GM21390 (cell line): ENCODE data around the gene COQ2.
A peak's percentile ranks its signal among the peaks of the same experiment; 100 is the strongest.
"Not testable (repeated sequence)": the region's sequence is repeated elsewhere in the genome, so short reads cannot be mapped to it uniquely, and the experiment has no call there.

Experiments
- ATAC-seq: cut with Tn5 transposase; IDR thresholded peaks from one replicate; pipeline ENCODE4 v1.9.1; 2021; ENCODE audit not compliant: unreplicated experiment

COQ2 gene

DNA sequence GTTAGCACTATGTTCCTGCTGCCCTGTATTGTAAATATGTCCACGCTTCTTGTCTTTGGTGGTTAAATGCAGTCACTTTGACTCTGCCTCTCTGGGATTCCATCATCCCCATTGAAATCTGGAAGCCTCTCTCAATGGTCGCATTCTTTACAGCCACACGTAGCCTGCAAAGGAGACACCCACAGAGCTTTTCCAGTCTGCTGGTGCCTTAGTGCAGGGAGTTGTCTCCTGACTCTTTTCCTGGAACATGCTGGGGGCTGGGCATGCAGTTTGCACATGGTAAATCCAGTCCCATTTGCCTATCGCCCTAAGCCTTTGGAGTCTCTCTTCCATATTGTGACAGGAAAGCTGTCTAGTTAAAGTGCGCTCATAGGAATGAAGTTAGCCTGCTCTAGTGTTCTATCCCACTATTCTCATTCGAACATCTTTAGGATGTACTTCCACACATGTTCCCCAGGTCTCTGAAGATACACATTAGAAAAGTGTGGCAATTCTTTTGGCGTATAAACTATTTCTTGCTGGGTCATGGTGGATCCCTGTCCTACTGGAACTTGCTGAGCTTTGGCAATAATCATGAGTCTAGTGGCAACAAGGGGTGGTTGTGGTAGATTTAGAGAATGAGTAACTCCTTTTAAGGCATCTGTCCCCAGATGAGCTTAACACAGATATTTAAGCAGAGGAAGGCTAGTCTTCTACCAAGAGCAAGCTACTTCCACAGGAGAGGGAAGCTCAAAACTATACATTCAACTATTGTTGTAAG lies 33.7 kb downstream of the COQ2 start:
- ATAC-seq, result no peak

DNA sequence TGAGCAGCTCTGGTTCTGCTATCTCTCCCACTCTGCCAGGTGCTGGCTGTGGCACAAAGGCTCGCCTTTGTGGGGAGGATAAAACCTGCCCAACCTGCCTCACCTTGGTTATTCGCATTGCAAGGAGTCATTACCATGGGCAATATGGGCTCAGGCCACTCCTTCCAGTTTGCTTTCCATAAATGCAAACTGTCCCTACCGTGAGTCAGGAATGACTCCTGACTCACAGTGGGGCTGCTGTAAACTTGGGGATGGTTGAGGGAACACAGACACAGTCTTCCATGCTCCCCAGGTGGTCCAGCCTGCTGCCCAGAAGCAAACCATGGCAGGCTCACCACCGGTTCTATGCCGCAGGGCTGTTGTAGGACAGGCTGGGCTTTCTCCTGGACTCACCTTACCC lies 36.1 kb downstream of the COQ2 start:
- no peak for ATAC-seq

DNA sequence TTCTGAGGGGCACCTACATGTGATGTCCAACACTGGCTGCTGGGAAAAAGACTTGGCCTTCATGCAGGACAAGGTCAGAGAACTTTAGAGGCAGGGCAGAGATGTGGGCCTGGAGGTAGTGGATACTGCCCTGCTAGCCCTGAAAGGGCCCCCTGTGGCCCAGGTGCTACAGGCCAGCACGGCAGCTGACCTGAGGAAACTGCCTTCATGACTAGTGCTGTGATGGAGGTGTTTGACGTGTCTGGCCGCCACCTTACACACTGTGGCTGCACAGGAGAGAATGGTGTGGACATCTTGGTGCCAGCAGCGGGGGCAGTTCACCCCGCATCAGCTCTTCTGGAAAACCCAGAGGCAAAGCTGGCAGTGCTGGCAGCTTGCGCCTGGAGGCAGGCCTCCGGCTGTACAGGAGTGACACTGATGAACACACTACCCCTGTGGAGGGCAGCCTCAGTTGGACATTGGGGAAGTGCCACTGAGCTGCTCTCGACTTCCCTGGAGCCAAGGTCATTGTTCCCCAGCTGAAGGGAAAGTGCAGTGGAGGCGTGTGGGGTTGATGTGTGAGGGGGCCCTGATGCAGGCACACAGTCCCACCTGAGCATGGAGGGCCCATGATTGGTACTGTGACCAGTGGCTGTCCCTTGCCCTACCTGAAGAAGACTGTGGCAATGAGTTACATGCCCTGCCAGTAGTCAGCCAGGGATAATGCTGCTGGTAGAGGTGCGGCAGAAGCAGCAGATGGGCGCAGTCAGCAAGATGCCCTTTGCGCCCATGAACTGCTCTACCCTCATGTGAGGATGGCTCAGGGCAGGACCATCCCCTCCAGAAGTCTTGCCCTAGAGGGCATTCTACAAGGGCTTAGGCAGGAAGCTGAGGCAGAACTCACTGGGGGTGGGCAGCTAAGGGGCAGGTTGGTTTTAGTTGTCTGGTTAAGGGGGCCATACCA lies 36.9 kb downstream of the COQ2 start:
- ATAC-seq, result no peak

DNA sequence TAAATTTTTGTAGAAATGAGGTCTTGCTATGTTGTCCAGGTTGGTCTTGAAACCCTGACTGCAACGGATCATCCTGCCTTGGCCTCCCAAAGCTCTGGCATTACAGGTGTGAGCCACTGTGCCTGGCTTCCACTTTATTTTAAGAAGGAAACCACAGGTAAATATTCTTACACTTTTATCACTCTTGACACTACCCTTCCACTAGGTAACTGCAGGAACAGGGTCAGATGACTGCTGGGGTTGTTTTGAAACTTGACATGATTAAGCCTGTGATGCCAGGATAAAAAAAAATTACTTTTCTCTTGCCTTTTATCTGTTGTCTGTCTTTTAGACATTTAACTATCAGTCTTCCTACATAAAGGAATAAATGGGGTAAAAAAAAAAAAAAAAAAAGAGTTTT lies 43.5 kb downstream of the COQ2 start:
- no peak for ATAC-seq

DNA sequence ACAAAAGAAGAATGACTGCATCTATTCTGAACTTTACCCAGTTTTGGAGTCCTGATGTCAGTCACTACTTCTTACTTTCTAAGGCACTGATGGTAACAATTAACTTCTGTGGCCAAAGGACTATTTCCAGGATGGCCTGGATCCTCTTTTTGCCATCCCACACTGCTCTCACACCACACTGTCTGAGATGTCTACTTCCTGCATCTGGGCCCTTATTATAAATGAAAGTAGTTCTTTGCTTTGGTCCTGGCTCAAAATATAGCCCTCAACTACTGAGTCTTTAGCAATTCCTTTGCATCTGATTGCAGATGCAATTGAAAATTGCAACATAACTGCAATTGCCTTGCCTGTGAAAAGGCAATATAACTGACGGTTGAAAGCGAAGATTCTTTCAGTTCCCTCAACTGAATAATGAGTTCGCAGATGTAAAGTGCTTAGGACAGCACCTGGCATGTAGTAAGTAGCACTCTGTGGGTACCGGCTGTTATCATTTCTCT lies 44.2 kb downstream of the COQ2 start:
- peak; percentile 84 for ATAC-seq

DNA sequence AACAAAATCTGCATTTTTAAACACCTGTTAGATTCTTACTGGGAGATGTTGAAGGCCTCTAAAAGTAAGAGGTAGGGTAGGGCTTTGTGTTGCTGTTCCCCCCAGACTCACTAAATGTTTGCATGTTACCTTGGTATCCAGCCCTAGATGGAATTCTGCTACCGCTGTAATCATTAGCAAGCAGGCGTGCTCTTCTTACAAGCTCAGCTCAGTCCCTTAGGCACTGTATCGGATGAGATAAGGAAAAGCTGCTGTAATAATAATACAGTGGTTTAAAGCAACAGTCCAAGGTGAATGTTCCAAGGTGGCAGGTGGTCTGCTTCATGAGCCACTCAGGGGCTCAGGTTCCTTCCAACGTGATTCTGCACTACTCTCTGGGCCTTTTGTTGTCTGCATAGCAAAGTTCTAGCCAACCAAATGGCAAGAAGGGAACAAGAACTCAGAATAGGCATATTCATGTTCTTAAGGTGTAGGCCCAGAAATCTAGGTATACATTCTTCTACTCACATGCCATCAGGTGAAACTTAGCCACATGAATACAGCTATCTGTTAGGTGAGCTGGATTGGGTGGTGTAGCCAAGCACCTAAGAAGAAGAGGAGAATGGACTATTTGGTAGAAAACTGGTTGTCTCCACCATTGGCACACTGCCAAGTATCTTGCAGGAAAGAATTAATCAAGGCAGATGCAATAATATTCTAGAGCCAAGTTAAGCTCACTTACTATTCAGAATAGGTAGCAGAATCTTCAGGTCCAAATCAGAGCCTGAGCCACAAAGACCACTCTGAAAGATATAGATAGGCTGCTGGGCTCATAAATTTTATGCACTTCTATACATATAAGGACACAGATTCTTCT lies 46.0 kb downstream of the COQ2 start:
- ATAC-seq, result no peak

DNA sequence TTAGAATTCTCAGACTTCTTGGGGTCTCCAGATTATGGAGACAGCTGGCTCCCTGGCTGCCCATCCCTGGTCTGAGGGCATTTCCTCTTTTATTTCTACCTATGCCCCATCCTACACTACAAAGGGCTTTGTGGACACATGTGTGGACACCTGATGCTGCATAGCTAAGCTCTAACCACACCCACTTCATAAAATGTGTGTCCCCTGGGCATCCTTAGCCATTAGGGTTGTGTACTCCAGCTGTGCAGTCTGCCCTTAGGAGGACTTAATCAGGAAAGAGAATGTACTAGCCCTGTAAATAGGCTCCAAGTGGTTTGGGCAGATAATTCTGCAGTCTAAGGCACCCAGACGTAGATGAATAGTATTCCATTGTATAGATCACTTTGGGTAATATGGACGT lies 47.0 kb downstream of the COQ2 start:
- ATAC-seq, result no peak

DNA sequence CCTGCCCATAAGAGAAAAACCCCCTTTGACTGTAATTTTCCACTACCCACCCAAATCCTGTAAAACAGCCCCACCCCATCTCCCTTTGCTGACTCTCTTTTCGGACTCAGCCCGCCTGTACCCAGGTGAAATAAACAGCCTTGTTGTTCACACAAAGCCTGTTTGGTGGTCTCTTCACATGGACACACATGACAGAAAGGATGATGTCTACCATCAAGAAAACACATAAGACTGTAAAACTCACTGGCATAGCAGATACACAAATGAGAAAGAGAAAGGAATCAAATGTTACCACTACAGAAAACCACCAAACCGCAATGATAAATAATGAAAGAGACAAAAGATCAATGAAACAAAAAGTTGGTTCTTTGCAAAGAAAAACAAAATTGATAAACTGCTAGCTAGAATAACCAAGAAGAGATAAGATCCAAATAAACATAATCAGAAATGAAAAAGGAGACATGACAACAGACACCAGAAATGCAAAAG lies 48.9 kb downstream of the COQ2 start:
- not testable (repeated sequence) for ATAC-seq

DNA sequence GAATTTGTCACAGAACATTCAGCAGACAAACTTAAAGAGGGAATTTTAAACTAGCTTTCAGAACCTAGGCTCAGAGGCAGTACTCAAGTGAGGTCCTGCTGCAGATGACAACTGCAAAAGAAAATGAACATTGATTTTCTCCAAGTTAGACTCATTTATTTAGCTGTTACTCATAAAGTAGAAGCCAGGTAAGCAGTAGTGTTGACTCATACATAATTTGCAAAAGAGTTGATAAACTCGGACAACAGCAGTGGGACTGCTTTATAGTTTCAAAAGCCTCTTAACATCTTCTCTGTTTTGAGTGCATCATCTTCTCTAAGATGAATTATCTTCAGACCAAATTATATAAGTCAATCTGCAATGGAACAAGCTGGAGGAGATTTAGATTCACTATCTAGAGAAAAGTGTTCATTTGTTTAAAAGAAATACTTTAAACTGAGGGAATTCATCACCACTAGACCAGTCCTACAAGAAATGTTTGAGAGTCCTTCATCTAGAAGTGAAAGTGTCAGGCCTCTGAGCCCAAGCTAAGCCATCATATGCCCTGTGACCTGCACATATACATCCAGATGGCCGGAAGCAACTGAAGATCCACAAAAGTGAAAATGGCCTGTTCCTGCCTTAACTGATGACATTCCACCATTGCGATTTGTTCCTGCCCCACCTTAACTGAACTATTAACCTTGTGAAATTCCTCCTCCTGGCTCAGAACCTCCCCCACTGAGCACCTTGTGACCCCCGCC lies 49.5 kb downstream of the COQ2 start:
- no peak for ATAC-seq

DNA sequence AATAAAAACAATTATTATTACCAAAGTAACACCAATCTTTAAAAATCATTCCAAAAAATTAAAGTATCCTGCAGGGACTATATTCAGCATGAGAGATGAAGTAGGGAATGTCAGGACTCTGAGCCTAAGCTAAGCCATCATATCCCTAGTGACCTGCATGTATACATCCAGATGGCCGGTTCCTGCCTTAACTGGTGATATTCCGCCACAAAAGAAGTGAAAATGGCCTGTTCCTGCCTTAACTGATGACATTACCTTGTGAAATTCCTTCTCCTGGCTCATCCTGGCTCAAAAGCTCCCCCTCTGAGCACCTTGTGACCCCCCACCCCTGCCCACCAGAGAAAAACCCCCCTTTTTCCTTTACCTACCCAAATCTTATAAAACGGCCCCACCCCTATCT lies 50.2 kb downstream of the COQ2 start:
- ATAC-seq, result not testable (repeated sequence)

DNA sequence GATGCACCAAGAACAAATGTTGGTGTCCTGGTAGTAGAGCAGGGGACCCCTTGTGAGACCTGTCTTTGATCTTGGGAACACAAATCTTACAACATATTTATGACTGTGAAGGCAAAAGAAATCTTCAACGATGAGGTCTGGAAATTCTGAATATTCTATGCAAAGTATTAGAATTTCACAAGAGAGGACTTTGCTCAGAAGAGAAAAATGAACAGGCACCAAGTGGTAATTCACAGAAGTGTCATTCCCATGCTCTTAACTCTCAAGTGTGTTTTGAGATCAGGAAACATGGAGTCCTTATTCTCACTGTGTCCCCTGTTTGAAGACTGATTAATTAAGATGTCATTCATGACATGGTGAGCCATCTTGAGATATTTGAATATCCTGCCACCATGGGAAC lies 52.5 kb downstream of the COQ2 start:
- ATAC-seq, result no peak

DNA sequence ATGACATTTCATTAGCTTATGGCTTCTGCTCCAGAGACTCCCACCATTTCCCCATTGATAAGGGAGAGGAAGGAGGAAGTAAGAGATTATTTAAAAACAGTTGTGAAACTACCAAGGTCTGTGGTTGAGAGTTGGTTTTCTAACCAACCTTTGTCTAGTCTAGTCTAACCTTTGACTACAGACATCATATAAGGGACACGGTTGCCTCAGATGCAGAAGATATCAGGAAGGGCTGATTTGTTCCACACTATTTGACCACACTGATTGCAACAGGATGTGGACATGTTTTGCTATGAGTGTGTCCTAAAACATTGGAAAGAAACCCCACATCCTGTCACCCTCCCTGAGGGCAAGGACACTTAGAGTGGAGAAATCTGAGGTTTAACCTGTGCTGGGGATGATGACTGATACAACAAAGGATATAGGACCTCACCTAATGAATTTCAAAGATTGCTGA lies 53.0 kb downstream of the COQ2 start:
- peak; percentile 77 for ATAC-seq

DNA sequence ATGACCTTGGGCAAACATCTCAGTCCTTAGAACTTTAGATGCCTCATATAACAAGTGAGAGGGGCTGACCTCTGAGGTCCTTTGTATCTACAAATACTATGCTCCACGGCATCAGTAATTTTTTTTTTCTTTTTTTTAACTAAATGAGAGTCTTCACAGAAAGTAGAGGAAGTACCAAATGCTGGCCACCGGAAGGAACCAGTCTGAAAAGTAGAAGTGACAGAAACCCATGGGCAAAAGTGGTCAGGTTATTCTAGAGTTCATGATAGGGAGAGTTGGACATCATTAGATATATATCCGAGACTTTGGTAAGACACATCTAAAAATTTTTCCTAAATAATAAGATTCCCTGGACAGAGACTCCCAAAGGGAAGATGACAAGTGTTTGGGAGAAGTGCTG lies 53.7 kb downstream of the COQ2 start:
- no peak for ATAC-seq

DNA sequence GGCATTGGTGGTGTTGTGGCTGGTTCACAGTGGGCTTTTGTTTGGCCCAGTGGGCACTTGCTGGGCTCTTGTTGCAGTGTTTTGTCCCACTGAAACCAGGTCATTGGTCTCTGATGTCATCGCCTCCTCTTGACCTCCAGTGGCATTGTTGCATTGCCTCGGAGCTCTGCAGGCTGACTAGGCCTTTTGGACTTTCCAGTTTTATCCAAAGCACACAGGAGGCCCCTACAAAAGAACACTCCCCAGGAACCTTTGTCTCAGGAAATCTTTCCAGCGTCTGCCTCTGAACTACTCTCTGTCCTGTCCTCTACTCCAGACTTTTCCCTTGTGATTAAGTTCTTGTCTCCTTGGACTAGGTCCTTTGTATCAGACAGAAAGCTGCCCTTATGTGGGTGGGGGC lies 54.8 kb downstream of the COQ2 start:
- ATAC-seq, result no peak

DNA sequence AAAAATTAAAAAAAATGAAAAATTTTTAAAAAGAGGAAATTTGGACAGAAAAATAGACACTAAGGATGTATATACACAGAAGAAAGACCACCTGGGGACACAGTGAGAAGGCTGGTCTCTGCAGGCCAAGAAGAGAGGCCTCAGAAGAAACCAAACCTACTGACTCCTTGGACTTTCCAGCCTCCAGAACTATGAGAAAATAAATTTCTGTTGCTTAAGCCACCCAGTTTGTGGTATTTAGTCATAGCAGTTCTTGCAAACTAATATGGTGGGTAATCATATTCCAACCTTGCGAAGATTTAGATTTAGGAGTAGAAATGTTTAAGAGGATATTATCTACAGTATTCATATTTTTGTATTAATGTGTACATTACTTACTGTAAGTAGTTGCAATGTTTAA lies 56.4 kb downstream of the COQ2 start:
- no peak for ATAC-seq

DNA sequence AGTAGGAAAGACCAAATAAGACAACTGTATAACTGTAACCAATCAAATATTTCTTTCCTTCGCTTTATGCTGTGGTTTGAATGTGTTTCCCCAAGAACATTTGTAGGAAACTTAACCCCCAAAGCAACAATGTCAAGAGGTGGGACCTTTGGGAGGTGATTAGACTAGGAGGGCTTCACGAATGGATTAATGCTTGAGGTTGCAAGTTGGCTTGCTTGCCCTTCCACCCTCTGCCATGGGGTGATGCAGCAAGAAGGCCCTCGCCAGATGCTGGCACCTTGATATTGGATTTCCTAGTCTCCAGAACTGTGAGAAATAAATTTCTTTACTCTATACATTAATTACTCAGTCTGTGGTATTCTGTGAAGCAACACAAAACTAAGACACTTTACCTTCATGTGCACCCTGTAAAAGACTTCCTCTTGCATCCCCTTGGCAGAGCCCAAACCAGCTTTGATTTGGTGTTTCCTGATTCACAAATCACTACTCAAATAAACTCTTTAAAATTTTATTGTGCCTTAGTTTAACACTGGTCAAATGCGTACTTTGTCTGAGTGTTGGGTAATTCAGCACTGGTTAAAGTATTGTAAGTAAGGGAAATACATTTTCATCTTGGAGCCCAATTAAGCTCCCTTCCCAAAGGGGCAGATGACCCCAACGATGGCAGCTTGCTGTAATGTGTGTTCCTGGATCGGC lies 59.9 kb downstream of the COQ2 start:
- ATAC-seq, result no peak

DNA sequence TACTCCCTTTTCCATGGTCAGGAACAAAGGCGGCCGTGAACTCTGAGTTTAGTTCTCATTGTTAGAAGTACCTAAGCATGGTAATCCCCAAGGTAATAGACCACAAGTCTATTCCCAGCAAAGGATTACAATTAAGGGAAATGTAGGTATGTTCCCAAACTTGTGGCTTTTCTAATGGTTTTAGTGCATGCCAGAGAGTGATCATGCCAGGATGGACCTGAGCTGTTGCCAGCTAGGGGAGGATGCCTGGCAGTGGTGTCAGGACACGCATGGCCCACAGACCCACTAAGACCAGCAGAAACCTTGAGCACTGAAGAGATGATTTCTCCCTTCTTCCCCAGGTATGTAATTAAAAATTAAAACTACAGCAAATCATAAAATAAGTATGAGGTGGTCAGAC lies 60.8 kb downstream of the COQ2 start:
- no peak for ATAC-seq

DNA sequence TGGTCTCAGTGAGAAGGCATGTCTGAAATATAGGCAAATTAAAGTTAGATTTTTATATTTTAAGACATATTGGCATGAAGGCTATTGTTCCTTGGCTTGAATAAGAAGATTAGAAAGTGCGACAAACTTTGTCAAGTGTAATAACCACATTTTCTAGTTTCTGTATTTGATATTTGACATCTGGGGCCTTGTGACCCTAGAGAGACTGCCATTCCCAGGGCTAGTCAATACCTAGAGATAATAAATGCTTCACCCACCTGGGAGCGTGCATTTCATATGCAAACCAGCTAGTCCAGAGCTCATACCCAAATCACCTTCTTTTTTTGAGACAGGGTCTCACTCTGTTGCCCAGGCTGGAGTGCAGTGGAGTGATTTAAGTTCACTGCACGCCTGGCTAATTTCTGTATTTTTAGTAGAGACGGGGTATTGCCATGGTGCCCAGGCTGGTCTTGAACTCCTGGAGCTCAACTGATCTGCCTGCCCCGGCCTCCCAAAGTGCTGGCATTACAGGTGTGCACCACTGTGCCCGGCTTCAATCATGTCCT lies 62.6 kb downstream of the COQ2 start:
- peak; percentile 45 for ATAC-seq
